ENCODE measurements around the gene MYO9B. TPM values are rescaled to one million over a fixed set of nuclear protein-coding genes. Genes with fewer than 3 reads are reported as not detected.

Gene MYO9B
- total RNA-seq, 6 experiments from 2014 or later = 25.4 to 38.7 (median 36.0) TPM

DNA sequence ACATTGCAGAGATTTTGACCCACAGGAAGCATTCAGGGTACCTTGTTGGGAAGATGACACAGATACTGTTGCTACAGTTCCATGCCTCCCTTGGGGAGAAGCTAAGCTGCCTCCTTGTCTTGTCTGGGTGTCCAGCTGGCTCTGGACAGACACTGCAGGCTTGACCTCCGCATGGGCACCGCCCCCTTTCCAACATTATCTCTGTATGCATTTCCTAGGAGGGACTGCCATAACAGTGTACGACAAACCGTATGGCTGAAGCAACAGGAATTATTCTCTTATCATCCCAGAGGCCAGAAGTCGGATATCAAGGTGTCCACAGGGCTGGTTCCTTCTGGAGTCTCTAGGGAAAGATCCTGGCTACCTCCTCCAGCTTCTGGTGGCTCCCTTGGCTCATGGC lies 72.6 kb downstream of the MYO9B start:
- ATAC-seq (peak in 1 of 4 donors; percentile 9), DNase-seq (no peak)
- H3K27ac ChIP-seq = no peak overlapping the region
- TF ChIP-seq, protein P1, sequence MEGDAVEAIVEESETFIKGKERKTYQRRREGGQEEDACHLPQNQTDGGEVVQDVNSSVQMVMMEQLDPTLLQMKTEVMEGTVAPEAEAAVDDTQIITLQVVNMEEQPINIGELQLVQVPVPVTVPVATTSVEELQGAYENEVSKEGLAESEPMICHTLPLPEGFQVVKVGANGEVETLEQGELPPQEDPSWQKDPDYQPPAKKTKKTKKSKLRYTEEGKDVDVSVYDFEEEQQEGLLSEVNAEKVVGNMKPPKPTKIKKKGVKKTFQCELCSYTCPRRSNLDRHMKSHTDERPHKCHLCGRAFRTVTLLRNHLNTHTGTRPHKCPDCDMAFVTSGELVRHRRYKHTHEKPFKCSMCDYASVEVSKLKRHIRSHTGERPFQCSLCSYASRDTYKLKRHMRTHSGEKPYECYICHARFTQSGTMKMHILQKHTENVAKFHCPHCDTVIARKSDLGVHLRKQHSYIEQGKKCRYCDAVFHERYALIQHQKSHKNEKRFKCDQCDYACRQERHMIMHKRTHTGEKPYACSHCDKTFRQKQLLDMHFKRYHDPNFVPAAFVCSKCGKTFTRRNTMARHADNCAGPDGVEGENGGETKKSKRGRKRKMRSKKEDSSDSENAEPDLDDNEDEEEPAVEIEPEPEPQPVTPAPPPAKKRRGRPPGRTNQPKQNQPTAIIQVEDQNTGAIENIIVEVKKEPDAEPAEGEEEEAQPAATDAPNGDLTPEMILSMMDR (IDR thresholded peaks at IDR 0.05) = no peak
- H3K9me3 ChIP-seq = no peaks in the 10 kb centered on the region
- peaks cover 0 to 1% (median 0%) of the 10 kb centered on the region in 4 donors for H3K4me1 ChIP-seq
- no peak overlapping the region for H3K4me3 ChIP-seq
- no peaks in the 10 kb centered on the region for H3K27me3 ChIP-seq
- intact Hi-C loops (cut with DNase I) = loop anchor here in 1 of 2 donors (10.0 kb wide), 1 partner anchor 63 kb away; no protein-coding TSS in a partner anchor
- 82% methylated on average over 4 of the region's 5 CpGs for WGBS (ENCODE audit: insufficient coverage, low coverage, low lambda C conversion rate, missing lambda C conversion rate)
- peaks cover 0 to 10% (median 2%) of the 10 kb centered on the region in 4 donors for H3K36me3 ChIP-seq

DNA sequence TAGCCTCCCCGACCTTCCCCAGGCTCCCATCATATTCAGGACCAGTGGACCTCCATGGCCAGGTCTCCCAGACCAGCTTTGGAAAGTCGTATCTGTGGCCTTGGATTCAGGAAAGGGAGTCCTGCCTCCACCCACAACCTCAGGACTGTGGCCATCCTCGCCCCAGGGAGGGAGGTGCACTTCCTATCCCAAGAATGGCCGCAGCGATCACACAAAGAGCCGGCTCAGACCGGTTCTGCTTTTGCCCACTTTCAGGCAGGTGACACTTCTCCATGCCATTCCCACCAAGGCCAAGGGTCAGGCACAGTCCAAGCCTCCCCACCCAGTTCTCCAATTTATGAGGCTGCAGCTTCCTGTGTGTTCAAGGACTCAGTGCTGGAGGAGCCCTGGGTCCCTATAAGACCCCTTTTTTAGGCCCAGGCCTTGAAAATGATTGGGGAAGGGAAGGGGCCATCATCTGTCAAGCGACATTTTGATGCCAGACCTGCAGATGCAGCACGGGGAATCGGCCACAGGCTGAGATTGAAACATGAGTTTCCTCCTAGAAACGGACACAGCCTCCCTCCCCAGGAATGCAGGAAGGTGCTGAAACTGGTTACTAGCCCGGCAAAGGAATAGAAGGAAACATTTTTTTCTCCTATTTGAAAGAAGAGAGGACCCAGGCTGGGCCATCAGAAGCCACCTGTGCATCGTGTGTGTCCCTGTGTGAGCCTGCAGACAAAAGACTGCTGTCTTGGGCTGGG lies 74.0 kb downstream of the MYO9B start:
- H3K9me3 ChIP-seq = no peaks in the 10 kb centered on the region
- peaks cover 0 to 22% (median 10%) of the 10 kb centered on the region in 4 donors for H3K36me3 ChIP-seq
- TF ChIP-seq, protein P1 (IDR thresholded peaks at IDR 0.05) = no peak
- no peak for TF ChIP-seq POLR2A (IDR thresholded peaks at IDR 0.05)
- H3K4me1 ChIP-seq = peaks cover 0 to 1% (median 0%) of the 10 kb centered on the region in 4 donors
- WGBS (ENCODE audit: insufficient coverage, low coverage, low lambda C conversion rate, missing lambda C conversion rate) = 83% methylated on average over 4 of the region's 13 CpGs
- H3K27me3 ChIP-seq = no peaks in the 10 kb centered on the region
- intact Hi-C loops (cut with DNase I) = loop anchor here in 1 of 2 donors (10.0 kb wide), 1 partner anchor 65 kb away; no protein-coding TSS in a partner anchor
- ATAC-seq (peak in 3 of 4 donors; percentile 24 to 49 (median 33)), DNase-seq (no peak)
- no peak overlapping the region for H3K4me3 ChIP-seq
- H3K27ac ChIP-seq = no peak overlapping the region

DNA sequence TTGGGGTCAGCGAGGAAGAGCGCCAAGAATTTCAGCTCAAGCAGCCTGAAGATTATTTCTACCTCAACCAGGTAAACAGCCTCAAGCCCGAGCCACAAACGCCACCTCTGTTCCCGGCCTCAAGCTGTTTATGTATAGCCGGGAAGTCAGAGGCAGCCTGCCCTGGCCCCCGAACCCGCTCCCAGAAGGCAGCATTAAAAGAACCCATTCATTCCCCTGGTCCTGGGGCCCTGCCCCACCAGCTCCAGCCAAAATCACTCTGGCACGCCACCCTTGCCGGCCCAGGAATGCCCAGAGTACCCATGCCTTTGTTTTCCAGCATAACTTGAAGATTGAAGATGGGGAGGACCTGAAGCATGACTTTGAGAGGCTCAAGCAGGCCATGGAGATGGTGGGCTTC lies 78.4 kb downstream of the MYO9B start:
- no peak for DNase-seq
- no peaks in the 10 kb centered on the region for H3K9me3 ChIP-seq
- peaks cover 0 to 1% (median 0%) of the 10 kb centered on the region in 4 donors for H3K4me1 ChIP-seq
- WGBS (ENCODE audit: insufficient coverage, low coverage, low lambda C conversion rate, missing lambda C conversion rate) = 95% methylated on average over 6 of the region's 10 CpGs
- H3K4me3 ChIP-seq = no peak overlapping the region
- H3K36me3 ChIP-seq = peaks cover 0 to 48% (median 18%) of the 10 kb centered on the region in 4 donors
- H3K27me3 ChIP-seq = no peaks in the 10 kb centered on the region
- TF ChIP-seq, protein P1 (IDR thresholded peaks at IDR 0.05) = no peak
- no peak for TF ChIP-seq POLR2A (IDR thresholded peaks at IDR 0.05)
- no peak for ATAC-seq
- H3K27ac ChIP-seq = no peak overlapping the region
- intact Hi-C loops (cut with DNase I) = no loop called here

DNA sequence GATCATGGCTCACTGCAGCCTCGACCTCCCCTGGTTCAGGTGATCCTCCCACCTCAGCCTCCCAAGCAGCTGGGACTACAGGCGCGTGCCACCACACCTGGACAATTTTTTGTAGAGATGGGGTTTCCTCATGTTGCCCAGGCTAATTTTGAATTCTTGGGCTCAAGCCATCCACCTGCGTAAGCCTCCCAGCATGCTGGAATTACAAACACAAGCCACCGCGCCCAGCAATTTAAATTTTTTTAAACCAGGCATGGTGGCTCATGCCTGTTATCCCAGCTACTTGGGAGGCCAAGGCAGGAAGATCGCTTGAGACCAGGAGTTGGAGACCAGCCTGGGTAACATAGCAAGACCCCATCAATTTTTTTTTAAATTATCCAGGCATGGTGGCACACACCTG lies 79.7 kb downstream of the MYO9B start:
- ATAC-seq = no peak
- WGBS (ENCODE audit: insufficient coverage, low coverage, low lambda C conversion rate, missing lambda C conversion rate) = 93% methylated on average over 4 of the region's 7 CpGs
- no peaks in the 10 kb centered on the region for H3K9me3 ChIP-seq
- TF ChIP-seq POLR2A (IDR thresholded peaks at IDR 0.05) = no peak
- TF ChIP-seq, protein P1 (IDR thresholded peaks at IDR 0.05) = no peak
- no peak overlapping the region for H3K4me3 ChIP-seq
- H3K27me3 ChIP-seq = no peaks in the 10 kb centered on the region
- no peak for DNase-seq
- H3K4me1 ChIP-seq = peaks cover 0 to 11% (median 0%) of the 10 kb centered on the region in 4 donors
- intact Hi-C loops (cut with DNase I) = no loop called here
- H3K36me3 ChIP-seq = peaks cover 0 to 48% (median 18%) of the 10 kb centered on the region in 4 donors
- no peak overlapping the region for H3K27ac ChIP-seq

Measured in right lobe of liver (tissue), 6 donors.